Measurements from ENCODE around the gene POLR2H. TPM values are rescaled to one million over a fixed set of nuclear protein-coding genes. Genes with fewer than 3 reads are reported as not detected.
A peak's percentile ranks its signal among the peaks of the same experiment; 100 is the strongest.

The POLR2H gene
- total RNA-seq = 100 to 1,000 TPM in 1 of 2 donors, 10 to 100 TPM in 1; 98.2 to 130 TPM

DNA sequence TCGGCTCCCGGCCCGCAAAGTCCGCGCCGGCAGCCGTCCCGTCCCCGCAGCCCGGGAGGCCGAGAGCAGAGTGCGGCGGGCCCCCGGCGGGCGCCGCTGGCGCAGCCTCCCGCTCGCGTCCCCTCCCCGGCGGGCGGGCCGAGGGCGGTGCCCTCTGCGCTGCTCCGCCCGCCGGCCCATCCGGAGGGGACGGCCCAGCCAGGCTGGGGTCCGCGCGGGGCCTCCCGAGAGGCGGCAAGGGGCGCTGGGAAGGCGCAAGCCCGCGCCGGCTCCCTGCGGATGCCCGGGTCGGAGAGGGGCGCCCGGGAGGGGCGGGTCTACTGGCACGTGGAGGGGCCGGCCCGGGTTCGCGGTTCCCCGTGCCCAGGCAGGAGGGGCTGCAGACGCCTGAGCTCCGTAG, at the start of gene POLR2H, which contains the start of gene CLCN2:
Gene POLR2H (plus strand): TSS at position 179 of the 400 bp plus-strand sequence. CDS start 1,783 bp downstream, outside the sequence.
Gene CLCN2 (minus strand): TSS at position 74 of the 400 bp plus-strand sequence. CDS start 126 bp downstream, outside the sequence.
- DNase-seq = peak; percentile 57
- no peaks in the 10 kb centered on the region for H3K9me3 ChIP-seq
- intact Hi-C loops (cut with DNase I) = no loop called here
- H3K36me3 ChIP-seq = no peaks in the 10 kb centered on the region
- peaks cover 10% of the 10 kb centered on the region for H3K4me1 ChIP-seq
- peak within 1 kb of the TSS; percentile 99 for H3K27ac ChIP-seq
- H3K4me3 ChIP-seq = peak within 1 kb of the TSS; percentile 87
- no peaks in the 10 kb centered on the region for H3K27me3 ChIP-seq
- TF ChIP-seq, protein P1, sequence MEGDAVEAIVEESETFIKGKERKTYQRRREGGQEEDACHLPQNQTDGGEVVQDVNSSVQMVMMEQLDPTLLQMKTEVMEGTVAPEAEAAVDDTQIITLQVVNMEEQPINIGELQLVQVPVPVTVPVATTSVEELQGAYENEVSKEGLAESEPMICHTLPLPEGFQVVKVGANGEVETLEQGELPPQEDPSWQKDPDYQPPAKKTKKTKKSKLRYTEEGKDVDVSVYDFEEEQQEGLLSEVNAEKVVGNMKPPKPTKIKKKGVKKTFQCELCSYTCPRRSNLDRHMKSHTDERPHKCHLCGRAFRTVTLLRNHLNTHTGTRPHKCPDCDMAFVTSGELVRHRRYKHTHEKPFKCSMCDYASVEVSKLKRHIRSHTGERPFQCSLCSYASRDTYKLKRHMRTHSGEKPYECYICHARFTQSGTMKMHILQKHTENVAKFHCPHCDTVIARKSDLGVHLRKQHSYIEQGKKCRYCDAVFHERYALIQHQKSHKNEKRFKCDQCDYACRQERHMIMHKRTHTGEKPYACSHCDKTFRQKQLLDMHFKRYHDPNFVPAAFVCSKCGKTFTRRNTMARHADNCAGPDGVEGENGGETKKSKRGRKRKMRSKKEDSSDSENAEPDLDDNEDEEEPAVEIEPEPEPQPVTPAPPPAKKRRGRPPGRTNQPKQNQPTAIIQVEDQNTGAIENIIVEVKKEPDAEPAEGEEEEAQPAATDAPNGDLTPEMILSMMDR (IDR thresholded peaks at IDR 0.05) = no peak
- peak within 1 kb of the TSS; percentile 99 for H3K9ac ChIP-seq (ENCODE audit: low read depth in 2 of 2, low read length in 2 of 2)

DNA sequence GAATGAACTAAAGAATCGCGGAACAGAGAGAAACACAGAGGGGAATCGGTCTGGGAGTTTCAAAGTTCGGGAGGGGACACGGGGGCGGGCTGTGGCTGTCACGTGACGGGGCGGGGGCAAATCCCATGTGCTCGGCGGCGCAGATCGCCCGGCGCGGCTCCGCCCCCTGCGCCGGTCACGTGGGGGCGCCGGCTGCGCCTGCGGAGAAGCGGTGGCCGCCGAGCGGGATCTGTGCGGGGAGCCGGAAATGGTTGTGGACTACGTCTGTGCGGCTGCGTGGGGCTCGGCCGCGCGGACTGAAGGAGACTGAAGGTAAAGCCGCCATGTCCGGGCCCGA, 47.2 kb upstream of the POLR2H start, which contains the start of gene EIF4G1:
Gene EIF4G1 (plus strand): TSS at position 244 of the 337 bp plus-strand sequence. CDS start 1,191 bp downstream, outside the sequence.
- intact Hi-C loops (cut with DNase I) = no loop called here
- Histone ChIP-seq H3K27me3 (no peaks in the 10 kb centered on the region), H3K36me3 (no peaks in the 10 kb centered on the region), H3K9ac (ENCODE audit: low read depth in 2 of 2, low read length in 2 of 2) (peak within 1 kb of the TSS; percentile 96 to 97), H3K4me1 (peaks cover 11% of the 10 kb centered on the region), H3K9me3 (no peaks in the 10 kb centered on the region), H3K27ac (peak within 1 kb of the TSS; percentile 86), H3K4me3 (peak within 1 kb of the TSS; percentile 66)
- DNase-seq = peak; percentile 95
- TF ChIP-seq, protein P1 (IDR thresholded peaks at IDR 0.05) = no peak

DNA sequence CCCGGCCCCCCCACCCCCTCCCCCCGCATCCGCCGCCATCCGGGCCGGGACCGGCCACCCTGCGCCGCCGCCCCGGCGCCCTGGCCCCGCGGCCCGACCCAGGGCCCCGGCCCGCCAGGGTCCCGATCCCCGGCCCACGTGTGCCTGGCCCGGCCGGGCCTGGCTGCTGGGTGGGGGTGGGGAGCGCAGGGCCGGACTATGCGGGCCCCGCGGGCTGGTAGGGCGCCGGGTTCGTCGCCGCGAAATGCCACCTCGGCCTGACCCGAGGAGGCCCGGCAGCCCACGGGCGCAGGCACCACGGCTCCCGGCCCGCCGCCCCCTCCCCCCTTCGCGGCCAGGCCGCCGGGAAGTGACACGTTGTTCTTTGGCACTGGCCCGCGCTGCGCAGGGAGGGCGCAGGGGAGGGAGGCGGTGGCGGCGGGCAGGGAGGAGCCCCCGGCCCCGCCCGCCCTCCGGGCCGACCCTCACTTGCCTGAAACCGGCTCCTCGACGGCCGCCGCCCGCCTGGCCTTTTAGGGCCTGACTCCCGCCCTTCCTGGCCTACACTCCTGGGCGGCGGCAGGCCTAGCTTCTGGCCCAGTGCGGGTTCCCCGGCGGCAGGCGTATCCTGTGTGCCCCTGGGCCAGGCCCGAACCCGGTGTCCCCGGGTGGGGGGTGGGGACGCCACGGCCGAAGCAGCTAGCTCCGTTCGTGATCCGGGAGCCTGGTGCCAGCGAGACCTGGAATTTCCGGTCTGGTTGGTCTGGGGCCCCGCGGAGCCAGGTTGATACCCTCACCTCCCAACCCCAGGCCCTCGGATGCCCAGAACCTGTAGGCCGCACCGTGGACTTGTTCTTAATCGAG, 46.6 kb upstream of the POLR2H start:
- peak overlapping the region; percentile 86 for H3K27ac ChIP-seq
- H3K4me3 ChIP-seq = peak overlapping the region; percentile 66
- H3K4me1 ChIP-seq = peaks cover 15% of the 10 kb centered on the region
- DNase-seq = peak; percentile 79
- no peaks in the 10 kb centered on the region for H3K36me3 ChIP-seq
- H3K9ac ChIP-seq (ENCODE audit: low read depth in 2 of 2, low read length in 2 of 2) = peak overlapping the region; percentile 96 to 97
- intact Hi-C loops (cut with DNase I) = no loop called here
- no peaks in the 10 kb centered on the region for H3K9me3 ChIP-seq
- TF ChIP-seq, protein P1 (IDR thresholded peaks at IDR 0.05) = no peak
- H3K27me3 ChIP-seq = no peaks in the 10 kb centered on the region

DNA sequence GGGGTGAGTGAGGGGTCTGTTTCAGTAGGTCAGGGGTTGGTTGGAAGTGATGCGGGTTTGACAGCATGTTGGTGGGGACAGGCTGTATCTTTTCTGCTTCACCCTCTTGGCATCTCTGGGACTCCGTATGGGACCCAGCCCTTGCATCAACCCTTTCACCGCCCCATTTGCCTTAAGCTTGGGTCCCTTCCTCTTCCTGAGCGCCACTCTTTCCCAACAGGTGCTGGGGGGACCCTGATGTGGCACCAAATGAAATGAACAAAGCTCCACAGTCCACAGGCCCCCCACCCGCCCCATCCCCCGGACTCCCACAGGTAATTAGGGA, 46.0 kb upstream of the POLR2H start:
- intact Hi-C loops (cut with DNase I) = no loop called here
- H3K27ac ChIP-seq = peak overlapping the region; percentile 86
- H3K4me1 ChIP-seq = peaks cover 15% of the 10 kb centered on the region
- H3K9ac ChIP-seq (ENCODE audit: low read depth in 2 of 2, low read length in 2 of 2) = peak overlapping the region; percentile 96 to 97
- H3K9me3 ChIP-seq = no peaks in the 10 kb centered on the region
- no peaks in the 10 kb centered on the region for H3K27me3 ChIP-seq
- no peak for DNase-seq
- peak overlapping the region; percentile 66 for H3K4me3 ChIP-seq
- no peaks in the 10 kb centered on the region for H3K36me3 ChIP-seq
- TF ChIP-seq, protein P1 (IDR thresholded peaks at IDR 0.05) = no peak

DNA sequence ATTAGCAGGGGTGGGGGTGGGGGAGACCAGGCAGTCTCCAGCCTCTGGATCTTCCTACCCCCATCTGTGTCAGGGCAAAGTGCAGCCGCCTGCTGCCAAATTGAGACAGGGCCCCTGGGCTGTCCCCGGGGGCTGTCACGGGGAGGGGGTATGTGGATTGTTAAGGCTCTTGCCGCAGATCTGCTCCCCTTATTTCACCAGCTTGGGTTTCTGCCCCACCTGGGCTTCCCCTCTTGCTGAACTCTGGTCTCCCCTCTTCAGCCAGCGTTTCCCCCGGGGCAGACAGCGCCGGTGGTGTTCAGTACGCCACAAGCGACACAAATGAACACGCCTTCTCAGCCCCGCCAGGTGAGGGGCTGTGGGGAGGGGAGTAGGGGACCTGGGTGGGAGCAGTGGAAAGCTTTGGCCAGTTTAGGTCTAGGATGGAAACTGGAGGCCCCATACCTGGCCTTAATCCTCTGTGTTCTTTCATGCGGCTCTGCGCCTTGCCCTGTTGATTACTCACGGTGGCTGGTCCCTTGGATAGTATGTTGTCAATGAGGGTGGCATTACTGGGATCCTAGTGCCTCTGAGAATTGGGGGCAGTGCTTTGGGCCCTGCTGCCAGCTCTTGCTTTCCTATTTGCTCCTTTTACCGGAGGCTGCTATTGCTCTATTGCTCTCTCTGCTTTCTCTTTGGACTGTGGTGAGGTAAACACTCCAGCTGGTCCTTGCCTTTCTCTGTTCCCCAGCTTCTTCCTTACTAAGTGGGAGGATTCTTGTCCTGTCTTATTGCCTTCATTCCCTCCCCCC, 45.4 kb upstream of the POLR2H start:
- intact Hi-C loops (cut with DNase I) = no loop called here
- Histone ChIP-seq H3K9me3 (no peaks in the 10 kb centered on the region), H3K27ac (peak overlapping the region; percentile 86), H3K9ac (ENCODE audit: low read depth in 2 of 2, low read length in 2 of 2) (peak overlapping the region; percentile 96 to 97), H3K27me3 (no peaks in the 10 kb centered on the region), H3K4me3 (peak overlapping the region; percentile 66), H3K36me3 (no peaks in the 10 kb centered on the region), H3K4me1 (peaks cover 15% of the 10 kb centered on the region)
- DNase-seq = peak; percentile 33
- TF ChIP-seq, protein P1 (IDR thresholded peaks at IDR 0.05) = no peak
